Lung (tissue), 12 donors: Measurements from ENCODE around the gene RPS6KA4. TPM values are rescaled to one million over a fixed set of nuclear protein-coding genes. Genes with fewer than 3 reads are reported as not detected.
"Not testable (repeated sequence)": the region's sequence is repeated elsewhere in the genome, so short reads cannot be mapped to it uniquely, and the experiment has no call there.

ENCODE experiments used
- ATAC-seq: fragments of 200-7000 bp; cut with Tn5 transposase; one replicate; pipeline ENCODE4 v1.9.1; 2020; ENCODE audit warnings: moderate number of reproducible peaks; ENCODE audit not compliant: insufficient read depth, low FRiP score
- DNase-seq, 3 donors: peaks; one replicate each; pipeline ENCODE4 v3.0.0-alpha.2; 2013 to 2017
- H3K27ac ChIP-seq, 2 donors: one replicate each; pipeline ENCODE4 v1.5.1; 2013; ENCODE audit warnings: mild to moderate bottlenecking in 2 of 2, moderate library complexity in 2 of 2, control low read depth in 1 of 2, inconsistent platforms in 1 of 2, low read depth in 1 of 2, low read length in 1 of 2
- H3K27me3 ChIP-seq, 3 donors: one replicate each; pipeline ENCODE4 v1.5.1; 2013; ENCODE audit warnings: low read length in 2 of 3; ENCODE audit not compliant: control insufficient read depth in 3 of 3, insufficient read depth in 3 of 3
- H3K36me3 ChIP-seq, 4 donors: one replicate each; pipeline ENCODE4 v1.5.1; 2013; ENCODE audit warnings: low read length in 4 of 4, mild to moderate bottlenecking in 1 of 4, moderate library complexity in 1 of 4; ENCODE audit not compliant: control insufficient read depth in 4 of 4, insufficient read depth in 4 of 4
- H3K4me1 ChIP-seq, 5 donors: one replicate each; pipeline ENCODE4 v1.5.1; 2013; ENCODE audit warnings: low read length in 5 of 5, mild to moderate bottlenecking in 2 of 5, moderate library complexity in 1 of 5; ENCODE audit not compliant: control insufficient read depth in 5 of 5, insufficient read depth in 5 of 5
- H3K4me3 ChIP-seq: one replicate; pipeline ENCODE4 v1.5.1; 2013; ENCODE audit warnings: mild to moderate bottlenecking, control low read depth, moderate library complexity
- H3K9ac ChIP-seq, 2 donors: one replicate each; pipeline ENCODE4 v1.5.1; 2013; ENCODE audit warnings: low read length in 2 of 2, control low read depth in 1 of 2; ENCODE audit not compliant: insufficient read depth in 1 of 2
- H3K9me3 ChIP-seq, 4 donors: one replicate each; pipeline ENCODE4 v1.5.1; 2013; ENCODE audit warnings: low read length in 3 of 4, mild to moderate bottlenecking in 1 of 4, moderate library complexity in 1 of 4; ENCODE audit not compliant: control insufficient read depth in 4 of 4, insufficient read depth in 3 of 4
- WGBS, 2 donors: extraction: QIAGEN DNeasy Blood & Tissue Kit; methylation state at CpG; one replicate each; pipeline ENCODE4 v1.1.7; 2013; 5-methylcytosine and 5-hydroxymethylcytosine counted together
- polyA plus RNA-seq, 2 donors: library from polyadenylated mRNA; stranded (reverse); fragments of 200-250 nt; gene quantifications; one replicate each; pipeline ENCODE4 v1.2.1, GENCODE V29; 2013
- total RNA-seq, 2 donors: library from RNA; depleted of rRNA in 1 of 2; stranded (reverse); fragments of >200 nt in 1 of 2; gene quantifications; one replicate each; pipeline ENCODE4 v1.2.1, GENCODE V29; 2014 to 2021
- TF ChIP-seq, protein P1 (sequence below): IDR thresholded peaks from 2 replicates; pipeline ENCODE4 v1.5.1; 2012; ENCODE audit warnings: mild to moderate bottlenecking; ENCODE audit errors: control extremely low read depth, extremely low read depth
- donor health status: control.
- donor health status: control.
- donor health status: Bipolar disorder and iron deficiency.
- donor health status: healthy.
- donor health status: DM: yes; HTN: yes; CAD: no.

RPS6KA4 gene
- total and polyA plus RNA-seq, 4 donors: 25.3 to 53.8 (median 35.4) TPM

DNA sequence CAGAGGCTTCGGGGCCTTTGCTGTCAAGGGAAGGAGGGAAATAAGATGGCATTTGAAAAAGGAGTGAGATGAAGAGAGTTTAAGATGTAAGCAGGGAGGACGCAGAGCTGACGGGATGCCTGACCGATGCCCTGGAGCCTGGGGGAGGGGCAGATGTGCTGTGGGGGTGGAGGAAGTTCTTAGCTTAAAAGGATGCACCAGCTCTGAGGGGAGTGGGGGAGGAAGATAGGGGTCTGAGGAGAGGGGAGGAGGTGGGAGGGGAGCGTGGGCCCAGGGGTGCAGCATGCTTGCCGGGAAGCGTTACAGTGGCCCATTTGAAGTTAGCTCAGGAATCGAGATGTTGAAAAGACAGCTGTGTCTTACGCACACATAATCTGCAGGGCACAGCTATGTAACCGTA, 56.3 kb downstream of the RPS6KA4 start:
- whole genome bisulfite sequencing, 2 donors: 52 to 61% methylated on average over 10 of the region's 10 CpGs
- TF ChIP-seq, protein P1, sequence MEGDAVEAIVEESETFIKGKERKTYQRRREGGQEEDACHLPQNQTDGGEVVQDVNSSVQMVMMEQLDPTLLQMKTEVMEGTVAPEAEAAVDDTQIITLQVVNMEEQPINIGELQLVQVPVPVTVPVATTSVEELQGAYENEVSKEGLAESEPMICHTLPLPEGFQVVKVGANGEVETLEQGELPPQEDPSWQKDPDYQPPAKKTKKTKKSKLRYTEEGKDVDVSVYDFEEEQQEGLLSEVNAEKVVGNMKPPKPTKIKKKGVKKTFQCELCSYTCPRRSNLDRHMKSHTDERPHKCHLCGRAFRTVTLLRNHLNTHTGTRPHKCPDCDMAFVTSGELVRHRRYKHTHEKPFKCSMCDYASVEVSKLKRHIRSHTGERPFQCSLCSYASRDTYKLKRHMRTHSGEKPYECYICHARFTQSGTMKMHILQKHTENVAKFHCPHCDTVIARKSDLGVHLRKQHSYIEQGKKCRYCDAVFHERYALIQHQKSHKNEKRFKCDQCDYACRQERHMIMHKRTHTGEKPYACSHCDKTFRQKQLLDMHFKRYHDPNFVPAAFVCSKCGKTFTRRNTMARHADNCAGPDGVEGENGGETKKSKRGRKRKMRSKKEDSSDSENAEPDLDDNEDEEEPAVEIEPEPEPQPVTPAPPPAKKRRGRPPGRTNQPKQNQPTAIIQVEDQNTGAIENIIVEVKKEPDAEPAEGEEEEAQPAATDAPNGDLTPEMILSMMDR: no peak
- H3K27me3 ChIP-seq: peaks cover 0 to 2% (median 0%) of the 10 kb centered on the region in 3 donors
- H3K4me3 ChIP-seq: no peak overlapping the region
- H3K9me3 ChIP-seq: no peaks in the 10 kb centered on the region
- no peaks in the 10 kb centered on the region for H3K36me3 ChIP-seq
- H3K27ac ChIP-seq: no peak overlapping the region
- no peak overlapping the region for H3K9ac ChIP-seq
- DNase-seq (peak in 2 of 3 donors; percentile 32 to 38), ATAC-seq (no peak)
- peaks cover 0 to 13% (median 2%) of the 10 kb centered on the region in 5 donors for H3K4me1 ChIP-seq

DNA sequence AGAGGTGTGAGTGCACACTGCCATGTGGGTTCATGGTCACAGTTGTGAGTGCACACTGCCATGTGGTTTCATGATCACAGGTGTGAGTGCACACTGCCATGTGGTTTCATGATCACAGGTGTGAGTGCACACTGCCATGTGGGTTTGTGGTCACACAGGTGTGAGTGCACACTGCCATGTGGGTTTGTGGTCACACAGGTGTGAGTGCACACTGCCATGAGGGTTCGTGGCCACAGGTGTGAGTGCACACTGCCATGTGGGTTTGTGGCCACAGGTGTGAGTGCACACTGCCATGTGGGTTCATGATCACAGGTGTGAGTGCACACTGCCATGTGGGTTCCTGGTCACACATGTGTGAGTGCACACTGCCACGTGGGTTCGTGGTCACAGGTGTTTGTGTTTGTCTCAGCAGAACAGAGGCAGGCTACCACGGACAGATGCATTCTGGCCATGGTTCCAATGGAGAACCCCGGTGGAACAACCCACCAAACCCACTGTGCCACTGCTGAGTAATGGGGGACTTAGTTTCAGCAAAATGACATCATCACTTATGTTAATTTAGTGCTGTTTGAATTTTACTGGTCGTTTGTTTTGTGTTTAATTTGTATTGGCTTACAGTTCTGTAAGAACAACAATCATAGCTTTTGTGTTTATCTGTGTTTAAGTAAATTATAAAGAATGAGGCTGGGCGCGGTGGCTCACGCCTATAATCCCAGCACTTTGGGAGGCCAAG, 57.2 kb downstream of the RPS6KA4 start:
- no peak overlapping the region for H3K27ac ChIP-seq
- no peak overlapping the region for H3K9ac ChIP-seq
- peaks cover 0 to 2% (median 0%) of the 10 kb centered on the region in 3 donors for H3K27me3 ChIP-seq
- no peaks in the 10 kb centered on the region for H3K9me3 ChIP-seq
- no peak overlapping the region for H3K4me3 ChIP-seq
- H3K4me1 ChIP-seq: peaks cover 0 to 9% (median 2%) of the 10 kb centered on the region in 5 donors
- no peak for DNase-seq
- no peak for ATAC-seq
- TF ChIP-seq, protein P1: no peak
- 82 to 89% methylated on average over 9 of the region's 9 CpGs for WGBS, 2 donors
- no peaks in the 10 kb centered on the region for H3K36me3 ChIP-seq

DNA sequence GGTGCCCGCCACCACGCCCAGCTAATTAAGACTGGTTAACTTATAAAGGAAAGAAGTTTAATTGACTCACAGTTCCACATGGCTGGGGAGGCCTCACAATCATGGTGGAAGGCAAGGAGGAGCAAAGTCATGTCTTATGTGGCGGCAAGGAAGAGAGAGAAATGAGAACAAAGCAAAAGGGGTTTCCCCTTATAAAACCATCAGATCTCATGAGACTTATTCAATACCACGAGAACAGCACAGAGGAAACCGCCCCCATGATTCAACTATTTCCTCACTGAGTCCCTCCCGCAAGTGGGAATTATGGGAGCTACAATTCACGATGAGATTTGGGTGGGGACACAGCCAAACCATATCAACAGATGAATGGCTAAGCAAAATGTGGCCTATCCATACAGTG, 59.3 kb downstream of the RPS6KA4 start:
- not testable (repeated sequence) for H3K9me3 ChIP-seq, H3K27ac ChIP-seq, ATAC-seq, H3K4me1 ChIP-seq, H3K4me3 ChIP-seq, H3K9ac ChIP-seq, H3K36me3 ChIP-seq, H3K27me3 ChIP-seq, DNase-seq
- WGBS, 2 donors: 82 to 90% methylated on average over 7 of the region's 7 CpGs

DNA sequence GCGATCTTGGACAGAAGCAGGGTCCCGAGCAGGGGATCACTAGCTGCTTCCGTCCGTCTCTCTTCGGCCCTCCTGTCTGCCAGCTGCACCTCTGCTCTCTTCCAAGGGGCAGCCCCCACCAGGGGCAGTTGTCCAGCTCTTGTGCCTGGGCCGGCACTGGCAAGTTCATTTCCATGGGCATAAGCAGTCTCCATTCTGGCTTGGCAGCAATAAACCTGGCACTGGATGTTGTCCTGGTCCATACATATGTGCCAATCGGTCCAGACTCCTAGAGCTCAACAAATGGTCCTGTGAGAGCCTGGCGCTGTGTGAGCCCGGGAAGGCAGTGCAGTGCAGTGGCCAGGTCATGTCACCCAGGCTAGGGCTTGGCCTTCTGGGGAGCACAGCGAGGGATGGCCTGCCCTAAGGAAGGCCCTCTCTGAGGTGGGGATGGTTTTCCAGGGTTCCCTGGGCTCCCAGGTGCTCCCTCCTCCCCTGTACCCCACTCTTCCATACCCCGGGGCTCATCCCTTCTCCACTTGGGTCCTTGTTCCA, 60.4 kb downstream of the RPS6KA4 start:
- Histone ChIP-seq H3K4me1 (peaks cover 0 to 9% (median 2%) of the 10 kb centered on the region in 5 donors), H3K27ac (no peak overlapping the region), H3K36me3 (no peaks in the 10 kb centered on the region), H3K9ac (no peak overlapping the region), H3K27me3 (peaks cover 0 to 2% (median 0%) of the 10 kb centered on the region in 3 donors), H3K4me3 (no peak overlapping the region), H3K9me3 (peaks cover 0 to 5% (median 0%) of the 10 kb centered on the region in 4 donors)
- no peak for DNase-seq
- TF ChIP-seq, protein P1: no peak
- 92 to 95% methylated on average over 11 of the region's 11 CpGs for WGBS, 2 donors
- ATAC-seq: no peak
